CMK (cell line): ENCODE data around the gene DDX51.

Experiments
- DNase-seq: peaks from one replicate; pipeline ENCODE4 v3.0.0-alpha.2; 2010; ENCODE audit warnings: low read depth

The DDX51 gene

GRCh38 chr12:132178801-132179401 lies 34.8 kb upstream of the DDX51 start:
- no peak for DNase-seq

- no peak for DNase-seq
Observed at GRCh38 chr12:132178316-132178715, 34.2 kb upstream of the DDX51 start.

GRCh38 chr12:132176920-132177551 lies 32.9 kb upstream of the DDX51 start:
- DNase-seq, result no peak

- DNase-seq, result no peak
Observed at GRCh38 chr12:132176385-132176919, 32.3 kb upstream of the DDX51 start.

- no peak for DNase-seq
Observed at GRCh38 chr12:132175496-132176384, 31.6 kb upstream of the DDX51 start.

DNA sequence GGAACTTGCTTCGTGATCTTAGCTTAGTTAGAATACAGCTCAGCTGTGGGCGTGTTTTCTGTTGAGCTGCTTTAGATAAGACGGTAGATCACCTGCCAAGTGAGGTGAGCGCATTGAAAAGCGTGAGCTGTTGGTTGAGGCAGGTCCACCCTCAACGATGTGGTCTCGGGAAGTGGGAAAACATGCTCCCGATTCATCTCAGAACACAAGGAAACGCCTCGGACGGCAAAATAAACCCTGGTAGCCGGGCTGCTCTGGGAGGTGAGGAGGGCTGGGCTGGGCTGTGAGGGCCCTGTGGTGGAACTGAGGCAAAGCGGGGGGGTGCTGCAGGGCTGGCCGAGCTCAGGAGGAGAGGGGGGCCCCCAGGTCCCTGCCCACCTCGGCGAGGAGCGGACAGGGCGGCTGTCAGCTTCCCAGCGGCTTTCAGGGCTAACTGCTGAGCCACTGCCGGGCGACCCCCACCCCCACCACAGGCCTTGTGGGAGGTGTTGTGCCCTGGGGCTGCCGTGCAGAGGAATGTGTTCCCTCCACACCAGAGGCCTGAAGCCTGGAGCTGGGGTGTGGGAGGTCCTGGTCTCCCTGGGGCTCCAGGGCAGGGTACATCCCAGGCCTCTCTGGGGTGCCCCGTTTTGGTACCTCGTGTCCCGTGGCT lies 30.8 kb upstream of the DDX51 start:
- DNase-seq, result no peak

DNA sequence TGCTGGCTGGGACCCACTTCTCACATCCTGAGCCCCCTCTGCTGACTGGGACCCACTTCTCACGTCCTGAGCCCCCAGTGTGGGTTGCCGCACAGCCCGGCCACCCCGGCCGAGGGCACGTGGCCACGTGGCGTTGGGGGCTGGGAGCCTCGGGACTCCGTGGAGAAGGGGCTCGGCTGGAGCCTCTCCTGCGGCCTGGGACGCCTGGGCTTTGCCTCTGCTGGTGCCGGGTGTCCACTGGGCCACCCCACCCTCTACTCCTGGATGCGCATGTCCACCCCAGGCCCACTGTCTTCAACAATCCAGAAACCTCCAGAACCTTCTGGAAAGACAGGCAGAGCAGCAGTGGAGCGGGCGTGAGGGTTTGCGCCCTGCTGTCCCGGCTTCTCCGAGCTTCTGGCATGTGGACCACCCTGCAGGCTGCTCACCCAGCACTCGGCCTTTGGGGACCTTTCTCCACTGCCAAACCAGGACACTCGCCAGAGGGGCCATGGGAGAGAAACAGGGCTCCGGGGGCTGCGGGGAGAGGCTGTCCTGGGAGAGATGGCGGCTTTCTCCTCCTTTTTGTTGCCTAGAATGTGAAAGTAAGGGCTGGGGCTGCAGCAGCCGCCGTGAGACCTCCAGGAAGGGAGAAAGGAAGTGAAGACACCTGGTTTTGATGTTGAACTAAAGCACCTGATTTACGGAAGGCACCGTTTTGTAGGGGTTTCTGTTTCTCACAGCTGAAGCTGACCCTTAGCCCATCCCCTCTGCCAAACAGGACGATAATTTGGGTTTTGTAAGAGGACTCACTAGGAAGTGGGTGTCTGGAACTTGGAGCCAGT lies 30.1 kb upstream of the DDX51 start:
- no peak for DNase-seq

DNA sequence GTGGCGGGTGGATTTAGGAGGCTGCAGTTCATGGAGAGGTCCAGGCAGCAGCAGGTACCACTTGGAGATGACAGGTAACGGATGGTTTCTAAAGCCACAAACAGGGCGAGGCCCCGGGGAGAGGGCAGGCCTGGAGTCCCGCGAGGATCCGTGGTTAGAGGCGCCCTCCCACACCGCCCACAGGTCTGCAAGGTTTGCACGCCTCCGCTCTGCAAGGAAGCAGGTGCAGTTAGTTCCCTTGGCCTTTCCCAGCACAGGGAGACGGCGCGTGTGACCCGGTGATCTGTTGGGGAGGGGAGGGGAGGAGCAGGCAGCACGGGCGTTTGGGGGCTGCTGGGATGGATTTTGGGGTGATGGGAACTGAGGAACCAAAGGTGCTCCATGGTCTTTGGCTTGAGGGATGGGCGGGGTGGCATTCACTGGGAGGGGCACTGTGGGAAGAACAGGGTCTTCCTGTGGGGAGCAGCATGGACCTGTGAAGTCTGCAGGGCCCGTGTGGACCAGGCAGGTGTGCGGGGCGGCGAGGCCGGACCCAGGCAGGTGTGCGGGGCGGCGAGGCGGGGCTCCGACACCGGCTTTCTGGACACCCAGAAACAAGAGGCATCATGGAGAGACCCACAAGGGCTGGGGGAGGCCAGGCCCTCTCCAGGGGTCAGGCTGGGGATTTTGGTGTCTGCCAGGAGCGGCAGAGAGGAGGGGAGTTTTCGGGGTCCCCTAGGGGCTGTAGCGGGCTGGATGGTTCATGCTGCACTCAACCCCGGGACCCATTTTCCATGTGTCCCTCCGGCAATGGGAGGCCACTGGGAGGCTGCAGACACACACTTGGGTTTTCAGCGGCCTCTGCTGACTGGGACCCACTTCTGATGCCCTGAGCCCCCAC lies 29.3 kb upstream of the DDX51 start:
- no peak for DNase-seq

- DNase-seq, result no peak
Observed at GRCh38 chr12:132172619-132173018, 28.5 kb upstream of the DDX51 start.

DNA sequence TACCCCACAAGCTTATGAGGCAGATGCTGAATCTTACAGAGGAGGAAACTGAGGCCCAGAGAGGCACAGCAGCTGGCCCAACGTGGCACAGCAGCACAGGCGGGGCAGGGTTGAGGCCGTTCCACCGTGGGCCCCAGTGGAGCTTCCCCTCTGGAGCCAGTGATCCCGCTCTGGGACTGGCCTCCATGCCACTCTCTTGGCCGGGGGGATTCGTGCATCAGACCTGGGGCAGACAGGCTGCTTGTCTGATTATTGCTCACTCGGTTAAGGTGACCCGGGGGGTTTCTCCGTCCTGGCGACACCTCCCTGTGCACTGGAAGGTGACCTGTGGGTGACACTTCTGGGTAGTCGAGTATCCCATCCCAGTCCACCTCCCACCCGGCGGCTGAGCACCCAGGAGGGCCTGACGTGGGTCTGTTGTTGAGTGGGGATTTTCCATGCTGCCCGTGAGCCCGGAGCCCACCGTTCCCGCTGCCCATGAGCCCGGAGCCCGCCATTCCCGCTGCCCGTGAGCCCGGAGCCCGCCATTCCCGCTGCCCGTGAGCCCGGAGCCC lies 27.9 kb upstream of the DDX51 start:
- DNase-seq, result no peak

DNA sequence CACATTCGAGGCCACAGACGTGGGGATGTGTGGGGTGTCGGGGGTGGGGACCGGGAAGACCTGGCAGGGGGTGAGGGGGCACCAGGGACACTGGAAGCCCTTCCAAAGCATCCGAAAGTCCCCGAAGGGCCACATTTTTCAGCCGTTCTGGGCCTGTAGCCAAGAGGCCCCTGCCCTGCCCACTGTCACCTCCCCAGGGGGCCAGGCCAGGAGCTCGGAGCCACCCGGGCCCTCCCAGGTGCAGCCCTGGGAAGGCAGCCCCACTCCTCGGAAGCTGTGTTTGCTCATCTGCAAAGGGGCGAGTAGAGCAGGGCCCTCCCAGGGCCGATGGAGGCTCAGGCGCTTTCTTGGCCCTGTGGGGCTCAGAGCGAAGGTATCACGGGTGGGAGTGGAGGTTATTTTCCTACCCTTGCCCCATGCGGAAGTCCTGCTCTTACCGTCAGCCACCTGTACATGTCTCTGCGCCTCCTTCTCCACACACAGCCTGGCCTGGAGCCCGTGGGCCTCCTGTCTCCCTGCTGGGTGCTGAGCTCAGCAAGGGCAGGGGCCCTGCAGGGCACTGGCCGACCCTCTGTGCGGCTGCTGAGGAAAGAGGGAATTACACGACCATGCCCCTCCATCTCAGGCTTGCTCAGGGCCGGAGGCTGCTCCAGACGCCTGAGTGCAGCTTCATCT lies 27.3 kb upstream of the DDX51 start:
- DNase-seq, result no peak

DNA sequence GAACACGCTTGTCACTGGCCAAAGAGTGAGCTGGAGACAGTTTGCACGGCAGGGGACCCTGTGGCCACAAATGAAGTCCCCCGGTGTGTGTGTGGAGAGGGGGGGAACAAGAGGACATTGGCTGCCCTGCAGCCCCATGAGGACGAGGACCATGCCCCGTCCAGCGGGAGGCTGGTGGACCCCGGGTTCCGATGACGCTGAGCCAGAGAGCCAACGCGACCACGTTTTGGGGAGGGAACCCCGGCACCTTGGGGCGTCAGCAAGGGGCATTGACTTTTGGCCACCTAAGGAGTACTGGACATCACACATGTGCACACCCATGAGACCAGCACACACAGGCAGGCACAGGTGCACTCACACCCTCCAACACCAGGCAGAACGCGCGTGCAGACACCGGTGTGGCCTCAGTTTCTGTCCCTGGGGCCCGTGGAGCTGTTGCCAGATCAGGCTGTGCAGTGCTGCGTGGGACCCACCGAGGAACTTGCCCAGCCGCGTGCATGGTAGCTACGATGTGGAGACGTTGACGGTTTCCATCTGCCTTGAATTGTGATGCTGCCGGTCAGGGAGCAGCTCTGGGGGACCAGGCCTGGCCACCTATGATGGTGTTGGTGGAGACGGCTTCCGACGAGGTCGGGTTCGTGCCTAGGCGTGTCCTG lies 26.6 kb upstream of the DDX51 start:
- DNase-seq, result no peak

DNA sequence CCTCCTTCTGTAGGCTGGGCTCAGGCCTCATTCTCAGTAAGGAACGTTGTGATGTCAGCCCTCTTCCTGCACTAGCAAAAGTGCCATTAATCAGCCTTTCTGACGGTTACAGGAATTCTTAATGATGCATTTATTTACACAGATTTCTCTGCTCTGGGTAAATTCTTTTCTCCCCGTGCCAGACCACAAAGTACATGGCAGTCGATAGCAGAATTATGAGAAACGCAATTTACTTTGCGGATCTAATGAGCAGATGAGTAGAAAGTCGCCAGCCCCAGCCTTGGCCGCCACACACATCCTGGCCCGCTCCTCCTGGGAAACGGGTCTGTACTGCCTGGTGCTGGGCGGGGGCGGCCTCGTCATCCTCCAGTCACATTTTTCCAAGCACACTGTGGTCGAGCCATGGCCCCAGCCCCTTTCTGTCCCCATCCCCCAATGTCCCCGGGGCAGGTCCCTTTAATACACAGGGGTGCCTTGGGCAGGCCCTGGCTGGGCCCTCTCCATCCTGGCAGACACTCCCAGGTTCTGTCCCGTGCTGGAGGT lies 26.0 kb upstream of the DDX51 start:
- DNase-seq, result no peak

- DNase-seq, result no peak
Observed at GRCh38 chr12:132169376-132169775, 25.3 kb upstream of the DDX51 start.

- no peak for DNase-seq
Observed at GRCh38 chr12:132168311-132169031, 24.4 kb upstream of the DDX51 start.

DNA sequence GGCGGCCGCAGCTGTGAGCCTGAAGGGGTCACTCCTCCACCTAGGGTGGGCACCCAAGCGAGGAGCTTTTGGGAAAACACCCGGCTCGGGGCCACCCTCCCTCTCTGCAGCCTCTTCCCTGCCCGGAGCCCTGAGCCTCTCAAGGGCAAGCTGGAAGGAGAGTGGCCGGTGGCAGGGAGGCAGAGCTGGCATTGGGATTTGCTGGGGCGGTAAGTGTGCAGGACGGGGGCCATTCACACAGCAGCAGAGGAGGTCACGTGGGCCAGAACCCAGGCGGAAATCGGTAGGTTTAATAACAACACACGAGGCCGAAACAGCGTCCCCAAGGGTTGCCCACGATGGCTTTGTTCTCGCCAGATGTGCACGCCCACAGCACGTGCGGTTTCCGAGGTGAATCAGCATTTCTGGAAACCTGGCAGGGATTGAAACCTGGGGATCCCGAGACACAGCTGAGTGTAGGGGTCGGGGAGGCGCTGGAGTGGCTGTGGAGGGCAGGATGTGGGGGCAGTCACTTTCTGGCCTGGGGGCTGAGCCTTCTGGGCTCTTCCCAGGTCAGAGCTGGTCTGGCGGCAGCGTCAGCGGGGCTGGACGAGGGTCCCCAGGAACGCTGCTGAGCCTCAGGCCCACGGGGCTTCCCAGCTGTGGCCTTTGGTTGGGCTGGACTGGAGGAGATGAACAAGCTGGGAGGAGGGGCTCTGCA lies 23.6 kb upstream of the DDX51 start:
- no peak for DNase-seq

GRCh38 chr12:132166801-132167591 lies 22.9 kb upstream of the DDX51 start:
- DNase-seq, result no peak
